WERI-Rb-1 (cell line): ENCODE measurements around the gene SLC36A1.
"Not testable (repeated sequence)": the region's sequence is repeated elsewhere in the genome, so short reads cannot be mapped to it uniquely, and the experiment has no call there.

ENCODE experiments used
- DNase-seq: peaks from one replicate; pipeline ENCODE4 v3.0.0-alpha.2; 2020
- H3K27ac ChIP-seq: fragments of 250-450 bp; sonication (Bioruptor Pico); 2 replicates; pipeline ENCODE4 v1.5.1; 2020; ENCODE audit warnings: mild to moderate bottlenecking, moderate library complexity
- H3K27me3 ChIP-seq: fragments of 250-450 bp; sonication (Bioruptor Pico); 2 replicates; pipeline ENCODE4 v1.5.1; 2021; ENCODE audit warnings: mild to moderate bottlenecking, low read depth, moderate library complexity; ENCODE audit not compliant: insufficient read depth, severe bottlenecking
- H3K36me3 ChIP-seq: fragments of 250-450 bp; sonication (Bioruptor Pico); 2 replicates; pipeline ENCODE4 v1.5.1; 2020; ENCODE audit warnings: mild to moderate bottlenecking, moderate library complexity
- H3K4me3 ChIP-seq: 2 replicates; pipeline ENCODE4 v1.5.1; 2011; ENCODE audit warnings: low read depth, mild to moderate bottlenecking, control low read depth, low read length
- H3K9me3 ChIP-seq: fragments of 250-450 bp; sonication (Bioruptor Pico); 2 replicates; pipeline ENCODE4 v1.5.1; 2021; ENCODE audit warnings: mild to moderate bottlenecking, moderate library complexity; ENCODE audit not compliant: severe bottlenecking
- CTCF ChIP-seq: IDR thresholded peaks from 2 replicates; pipeline ENCODE4 v1.5.1; 2011; ENCODE audit warnings: low read depth, mild to moderate bottlenecking, control low read depth, inconsistent platforms, low read length

The SLC36A1 gene

GRCh38 chr5:151414536-151414935 is 32.9 kb upstream of the SLC36A1 start:
- no peak for TF ChIP-seq CTCF
- Histone ChIP-seq H3K36me3 (no peaks in the 10 kb centered on the region), H3K9me3 (peaks cover 10% of the 10 kb centered on the region), H3K4me3 (no peak overlapping the region), H3K27me3 (peaks cover 1% of the 10 kb centered on the region), H3K27ac (no peak overlapping the region)
- no peak for DNase-seq

DNA sequence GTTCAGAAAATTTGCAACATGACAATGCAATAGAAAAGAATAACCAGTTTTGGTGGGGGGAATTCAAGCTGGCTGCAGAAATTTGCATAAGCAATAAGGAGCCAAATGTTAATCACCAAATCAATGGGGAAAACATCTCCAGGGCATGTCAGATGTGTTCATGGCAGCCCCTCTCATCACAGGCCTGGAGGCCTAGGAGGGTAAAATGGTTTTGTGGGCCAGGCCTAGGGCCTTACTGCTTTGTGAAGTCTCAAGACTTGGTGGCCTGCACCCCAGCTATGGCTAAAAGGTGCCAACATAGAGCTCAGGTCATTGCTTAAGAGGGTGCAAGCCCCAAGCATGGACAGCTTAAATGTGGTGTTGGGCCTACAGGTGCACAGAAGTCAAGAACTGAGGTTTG is 29.7 kb upstream of the SLC36A1 start:
- no peak for DNase-seq
- Histone ChIP-seq H3K27ac (no peak overlapping the region), H3K4me3 (no peak overlapping the region), H3K36me3 (no peaks in the 10 kb centered on the region), H3K9me3 (peaks cover 10% of the 10 kb centered on the region), H3K27me3 (no peaks in the 10 kb centered on the region)
- no peak for TF ChIP-seq CTCF

DNA sequence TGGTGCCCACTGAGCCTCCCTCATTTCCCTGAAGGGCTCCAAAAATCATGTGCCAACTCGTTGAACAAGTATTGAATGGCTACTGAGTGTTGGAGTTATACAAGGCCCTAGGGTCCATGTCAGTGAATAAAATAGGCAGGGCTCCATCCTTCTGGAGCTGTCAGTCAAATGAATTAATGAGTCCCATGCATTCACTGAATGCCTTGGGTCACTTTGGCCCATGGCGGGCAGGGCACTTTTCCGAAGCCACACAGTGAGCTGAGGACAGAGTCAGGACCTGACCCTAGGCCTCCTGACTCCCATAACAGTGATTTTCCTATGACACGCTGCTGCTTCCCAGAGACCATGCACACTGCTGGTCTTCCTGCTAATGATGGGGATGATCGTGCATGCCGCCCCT is 27.3 kb upstream of the SLC36A1 start:
- no peak for DNase-seq
- no peaks in the 10 kb centered on the region for H3K27me3 ChIP-seq
- no peak for TF ChIP-seq CTCF
- no peak overlapping the region for H3K27ac ChIP-seq
- H3K9me3 ChIP-seq: peaks cover 10% of the 10 kb centered on the region
- H3K4me3 ChIP-seq: no peak overlapping the region
- no peaks in the 10 kb centered on the region for H3K36me3 ChIP-seq

DNA sequence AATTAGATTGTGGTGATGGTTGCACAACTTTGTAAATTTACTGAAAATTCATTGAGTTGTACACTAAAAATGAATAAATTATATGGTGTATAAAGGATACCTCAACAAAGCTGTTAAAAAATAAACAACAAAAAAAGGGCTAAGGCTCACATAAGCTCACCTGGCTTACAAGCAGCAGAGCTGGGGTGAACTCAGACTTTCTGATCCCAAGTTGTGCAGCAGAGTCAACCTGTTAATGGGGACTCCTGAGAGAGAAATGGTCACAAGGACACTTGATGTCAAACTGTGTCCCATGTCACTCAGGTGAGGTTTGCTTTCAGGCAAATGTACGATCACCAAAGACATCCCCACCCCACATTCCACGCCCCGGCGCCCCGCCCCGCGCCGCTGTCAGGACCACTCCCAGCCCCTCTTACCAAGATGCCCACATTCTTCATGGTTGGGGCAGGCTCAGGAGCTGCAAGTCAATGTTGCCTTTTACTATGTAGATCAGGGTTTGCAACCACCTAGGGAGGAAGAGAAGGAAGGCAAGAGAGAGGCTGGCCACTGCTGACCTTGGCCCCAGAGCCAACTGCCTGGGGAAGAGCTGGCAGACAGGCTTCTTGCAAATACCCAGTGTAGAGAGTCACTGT is 22.4 kb upstream of the SLC36A1 start:
- Histone ChIP-seq H3K9me3 (no peaks in the 10 kb centered on the region), H3K4me3 (no peak overlapping the region), H3K27ac (no peak overlapping the region), H3K27me3 (no peaks in the 10 kb centered on the region), H3K36me3 (no peaks in the 10 kb centered on the region)
- TF ChIP-seq CTCF: no peak
- DNase-seq: no peak

- H3K27ac ChIP-seq, H3K36me3 ChIP-seq, H3K27me3 ChIP-seq, H3K9me3 ChIP-seq, H3K4me3 ChIP-seq: not testable (repeated sequence)
- DNase-seq: peak; percentile 33
Measured at GRCh38 chr5:151426347-151426746, 21.1 kb upstream of the SLC36A1 start.

- DNase-seq: no peak
- H3K4me3 ChIP-seq: no peak overlapping the region
- H3K27ac ChIP-seq: peak overlapping the region; percentile 44; the same call in 1 of the 2 replicates
- H3K27me3 ChIP-seq: no peaks in the 10 kb centered on the region
- H3K36me3 ChIP-seq: no peaks in the 10 kb centered on the region
- 0 out of 2 replicates have a peak, but pooled peaks have one; percentile 7 for TF ChIP-seq CTCF
- no peaks in the 10 kb centered on the region for H3K9me3 ChIP-seq
Measured at GRCh38 chr5:151427258-151427657, 20.1 kb upstream of the SLC36A1 start.
